WI38 (cell line): Measurements from ENCODE around the gene ACACA.

ENCODE experiments used
- H3K4me3 ChIP-seq: 2 replicates; pipeline ENCODE4 v1.5.1; 2011; ENCODE audit warnings: low read depth, mild to moderate bottlenecking, control low read depth, low read length
- TF ChIP-seq, protein P1 (sequence below): IDR thresholded peaks from 2 replicates; pipeline ENCODE4 v1.5.1; 2012; ENCODE audit warnings: low read depth, mild to moderate bottlenecking, control low read depth, low read length

Gene ACACA

DNA sequence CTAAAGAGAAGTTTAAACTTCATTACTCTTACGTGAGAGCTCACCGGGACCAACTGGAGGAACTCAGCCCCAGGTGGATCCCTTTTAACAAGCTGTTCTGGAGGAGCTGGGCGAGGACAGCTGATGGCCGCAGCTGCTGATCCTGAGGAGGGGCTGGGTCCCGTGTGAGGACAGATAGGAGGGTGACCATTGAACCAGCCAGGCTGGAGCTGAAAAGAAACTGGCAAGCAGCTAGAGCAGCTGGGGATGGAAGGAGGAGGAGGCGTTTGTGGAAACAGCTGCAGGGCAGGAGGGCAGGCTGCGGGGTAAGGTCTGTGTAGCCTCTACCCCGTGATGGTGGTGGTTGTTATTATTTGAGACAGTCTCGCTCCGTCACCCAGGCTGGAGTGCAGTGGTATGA lies 338.4 kb downstream of the ACACA start:
- H3K4me3 ChIP-seq = peak overlapping the region; percentile 12; the same call in 1 of the 2 replicates
- TF ChIP-seq, protein P1, sequence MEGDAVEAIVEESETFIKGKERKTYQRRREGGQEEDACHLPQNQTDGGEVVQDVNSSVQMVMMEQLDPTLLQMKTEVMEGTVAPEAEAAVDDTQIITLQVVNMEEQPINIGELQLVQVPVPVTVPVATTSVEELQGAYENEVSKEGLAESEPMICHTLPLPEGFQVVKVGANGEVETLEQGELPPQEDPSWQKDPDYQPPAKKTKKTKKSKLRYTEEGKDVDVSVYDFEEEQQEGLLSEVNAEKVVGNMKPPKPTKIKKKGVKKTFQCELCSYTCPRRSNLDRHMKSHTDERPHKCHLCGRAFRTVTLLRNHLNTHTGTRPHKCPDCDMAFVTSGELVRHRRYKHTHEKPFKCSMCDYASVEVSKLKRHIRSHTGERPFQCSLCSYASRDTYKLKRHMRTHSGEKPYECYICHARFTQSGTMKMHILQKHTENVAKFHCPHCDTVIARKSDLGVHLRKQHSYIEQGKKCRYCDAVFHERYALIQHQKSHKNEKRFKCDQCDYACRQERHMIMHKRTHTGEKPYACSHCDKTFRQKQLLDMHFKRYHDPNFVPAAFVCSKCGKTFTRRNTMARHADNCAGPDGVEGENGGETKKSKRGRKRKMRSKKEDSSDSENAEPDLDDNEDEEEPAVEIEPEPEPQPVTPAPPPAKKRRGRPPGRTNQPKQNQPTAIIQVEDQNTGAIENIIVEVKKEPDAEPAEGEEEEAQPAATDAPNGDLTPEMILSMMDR = no peak

DNA sequence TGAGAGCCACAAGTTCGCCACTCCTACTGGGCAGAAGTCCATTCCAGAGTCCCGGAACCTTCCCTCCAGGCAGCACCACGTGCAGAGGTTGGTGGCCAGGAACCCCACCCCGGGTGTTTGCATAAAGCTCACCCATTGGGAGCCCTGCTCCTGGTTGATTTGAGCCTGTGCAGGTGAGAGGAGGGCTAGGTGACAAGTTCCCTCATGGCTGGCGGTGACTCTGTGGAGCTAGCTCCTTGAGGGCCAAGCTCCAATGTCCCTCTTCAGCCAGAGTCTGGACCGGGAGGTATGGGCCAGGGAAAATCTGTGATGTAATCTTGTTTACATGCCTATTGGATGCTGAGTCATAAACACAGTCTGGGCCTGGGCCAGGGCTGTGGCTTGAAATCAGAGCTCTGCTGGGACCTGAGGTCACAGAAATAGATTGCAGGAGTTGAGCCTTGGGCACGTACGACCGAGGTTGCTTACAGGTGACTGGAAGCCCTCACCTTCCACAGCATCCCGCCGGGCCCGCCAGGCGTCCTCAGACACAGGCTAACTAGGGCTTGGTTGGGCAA lies 339.0 kb downstream of the ACACA start:
- TF ChIP-seq, protein P1 = no peak
- no peak overlapping the region for H3K4me3 ChIP-seq

DNA sequence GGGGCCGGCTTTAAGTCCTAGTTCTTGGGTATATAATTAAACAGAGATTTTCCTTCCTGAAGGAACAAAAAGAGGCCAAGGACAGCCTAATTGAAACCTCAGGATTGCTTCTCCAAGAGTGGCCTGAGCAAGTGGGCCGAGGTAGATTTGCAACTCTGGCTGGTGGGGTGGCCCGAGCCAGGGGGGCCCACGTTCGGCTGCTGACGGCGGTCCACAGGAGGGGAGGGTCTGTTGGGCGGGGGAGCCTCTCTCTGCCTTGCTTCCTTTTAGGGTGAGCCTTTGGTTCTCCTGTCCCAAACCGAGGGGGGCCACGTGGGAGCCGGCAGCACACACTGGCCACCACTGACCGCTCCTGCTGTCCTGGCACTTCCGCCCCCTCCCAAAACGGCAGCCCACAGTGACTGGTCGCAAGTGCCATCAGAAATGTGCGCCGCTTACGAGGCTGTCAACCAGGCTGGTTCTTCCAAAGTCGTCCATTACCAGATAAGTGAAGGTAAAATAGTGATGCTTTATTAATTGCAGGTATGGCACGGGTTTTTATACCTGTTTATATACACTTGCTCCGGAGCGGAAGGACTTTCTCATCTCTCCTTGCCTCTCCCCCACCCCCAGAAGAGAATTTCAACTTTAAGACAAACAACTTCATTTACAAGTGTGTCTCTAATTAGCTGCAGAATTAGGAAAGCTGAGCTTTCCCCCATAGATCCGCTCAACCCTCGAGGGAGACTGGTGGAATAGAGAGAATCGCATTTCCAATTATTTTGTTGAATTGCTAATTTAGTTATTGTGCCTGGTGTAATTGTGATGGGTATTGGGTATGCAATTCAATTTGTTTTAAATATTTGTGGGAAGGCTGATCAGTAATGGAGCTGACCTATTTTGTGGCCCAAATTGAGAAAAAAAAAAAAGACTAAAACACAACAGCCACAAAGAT lies 340.0 kb downstream of the ACACA start:
- no peak overlapping the region for H3K4me3 ChIP-seq
- TF ChIP-seq, protein P1 = no peak

DNA sequence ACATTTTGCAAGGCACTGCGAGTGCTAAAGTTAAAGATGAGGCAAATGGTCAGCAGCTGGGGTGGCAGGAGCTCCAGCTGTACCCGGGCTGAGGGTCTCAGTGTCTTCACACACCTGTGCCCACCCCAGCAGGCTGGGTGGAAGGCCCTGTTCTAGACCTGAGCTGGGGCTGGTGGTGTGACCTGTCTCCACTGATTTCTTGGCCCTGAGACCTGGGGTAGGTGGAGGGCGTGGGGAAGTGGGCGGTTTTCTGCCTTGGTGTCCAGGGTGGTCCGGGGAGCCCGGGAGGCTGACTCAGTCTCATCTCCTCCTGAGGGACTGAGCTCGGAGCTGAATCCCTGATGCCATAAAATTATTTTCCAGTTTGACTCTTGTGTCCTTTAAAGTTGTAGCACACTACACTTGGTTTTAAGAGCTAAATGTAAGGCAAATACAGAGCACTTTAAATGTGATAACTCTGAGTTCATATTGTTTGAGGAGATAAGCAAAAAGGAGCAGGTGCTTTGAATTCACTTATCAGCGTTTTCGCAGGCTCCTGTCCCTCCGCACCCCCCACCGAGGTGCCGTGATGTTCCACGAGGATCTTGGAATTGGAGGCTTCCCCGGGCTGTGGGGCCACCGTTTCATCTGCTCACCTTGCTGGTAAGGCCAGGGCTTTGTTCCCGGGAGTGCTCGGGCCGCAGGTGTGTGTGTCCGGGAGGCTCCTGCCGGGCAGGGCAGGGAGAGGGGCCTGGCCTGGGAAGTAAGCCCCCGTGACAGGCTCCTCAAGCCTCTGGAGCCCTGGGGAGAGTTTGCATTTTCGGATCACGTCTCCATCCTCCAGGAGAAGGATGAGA lies 340.9 kb downstream of the ACACA start:
- H3K4me3 ChIP-seq = no peak overlapping the region
- TF ChIP-seq, protein P1 = no peak

DNA sequence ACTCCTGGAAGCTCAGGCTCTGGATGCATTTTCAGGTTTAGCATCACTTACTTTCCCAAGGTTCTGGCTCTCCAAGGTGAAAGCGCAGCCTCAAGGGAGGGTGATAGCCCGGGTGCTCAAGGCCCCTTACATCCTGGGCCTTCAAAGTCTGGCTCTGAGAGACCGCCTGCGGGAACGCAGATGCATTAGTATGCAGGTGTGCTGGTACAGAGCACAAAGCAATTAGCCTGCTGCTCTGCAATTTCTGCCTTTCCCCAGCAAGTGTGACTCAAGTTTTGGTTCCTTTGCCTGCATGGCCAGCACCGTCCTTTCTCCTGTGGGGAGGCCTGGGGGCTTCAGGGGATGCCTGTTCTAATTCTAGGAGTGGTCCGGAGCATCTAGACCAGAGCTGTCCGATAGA lies 341.7 kb downstream of the ACACA start:
- H3K4me3 ChIP-seq = no peak overlapping the region
- TF ChIP-seq, protein P1 = no peak

DNA sequence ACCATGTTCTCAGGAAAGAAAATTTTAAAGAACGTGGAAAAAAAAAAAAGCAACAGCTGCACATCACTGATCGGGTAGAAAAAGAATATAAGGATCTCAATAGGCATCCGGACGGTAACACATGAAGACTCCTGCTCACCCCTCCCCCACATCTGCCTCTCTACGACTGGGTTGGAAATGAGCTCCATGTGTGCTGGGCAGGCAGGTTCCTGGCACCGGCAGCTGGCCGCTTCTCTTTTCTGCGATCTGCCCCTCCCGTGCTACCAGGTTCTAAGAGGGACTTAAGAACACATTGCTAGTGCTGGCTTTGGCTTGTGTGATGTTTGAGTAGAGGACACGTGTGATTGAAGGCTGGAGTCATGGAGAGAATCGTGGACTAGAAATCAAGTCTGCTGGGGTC lies 342.4 kb downstream of the ACACA start:
- TF ChIP-seq, protein P1 = no peak
- no peak overlapping the region for H3K4me3 ChIP-seq
